Prostate gland (tissue), 2 donors: ENCODE data around the gene JMJD7.

Experiments used
- POLR2A ChIP-seq: fragments of 450-650 bp; IDR thresholded peaks from one replicate; pipeline ENCODE4 v1.6.1; 2016; ENCODE audit warnings: antibody characterized with exemption, mild to moderate bottlenecking
- TF ChIP-seq, protein P1 (sequence below), 4 experiments: fragments of 200-600 bp in 2 of 4; fragments of 450-650 bp in 2 of 4; sonication (generic) in 2 of 4; IDR thresholded peaks; 1 replicate in 3 of 4; 2 replicates in 1 of 4; pipeline ENCODE4 v1.5.1; 2016 to 2019; ENCODE audit warnings: antibody characterized with exemption in 4 of 4, mild to moderate bottlenecking in 2 of 4, moderate library complexity in 2 of 4

DNA sequence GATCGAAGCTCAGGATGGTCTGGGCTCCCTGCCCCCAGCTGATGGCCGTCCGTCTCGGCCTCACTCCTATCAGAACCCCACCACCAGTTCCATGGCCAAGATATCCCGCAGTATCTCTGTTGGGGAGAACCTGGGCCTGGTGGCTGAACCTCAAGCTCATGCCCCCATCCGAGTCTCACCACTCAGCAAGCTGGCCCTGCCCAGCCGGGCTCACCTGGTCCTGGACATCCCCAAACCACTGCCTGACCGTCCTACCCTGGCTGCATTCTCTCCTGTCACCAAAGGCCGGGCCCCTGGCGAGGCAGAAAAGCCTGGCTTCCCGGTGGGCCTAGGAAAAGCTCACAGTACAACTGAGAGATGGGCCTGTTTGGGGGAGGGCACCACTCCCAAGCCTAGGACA, 4.4 kb upstream of the JMJD7 start:
- TF ChIP-seq, protein P1, sequence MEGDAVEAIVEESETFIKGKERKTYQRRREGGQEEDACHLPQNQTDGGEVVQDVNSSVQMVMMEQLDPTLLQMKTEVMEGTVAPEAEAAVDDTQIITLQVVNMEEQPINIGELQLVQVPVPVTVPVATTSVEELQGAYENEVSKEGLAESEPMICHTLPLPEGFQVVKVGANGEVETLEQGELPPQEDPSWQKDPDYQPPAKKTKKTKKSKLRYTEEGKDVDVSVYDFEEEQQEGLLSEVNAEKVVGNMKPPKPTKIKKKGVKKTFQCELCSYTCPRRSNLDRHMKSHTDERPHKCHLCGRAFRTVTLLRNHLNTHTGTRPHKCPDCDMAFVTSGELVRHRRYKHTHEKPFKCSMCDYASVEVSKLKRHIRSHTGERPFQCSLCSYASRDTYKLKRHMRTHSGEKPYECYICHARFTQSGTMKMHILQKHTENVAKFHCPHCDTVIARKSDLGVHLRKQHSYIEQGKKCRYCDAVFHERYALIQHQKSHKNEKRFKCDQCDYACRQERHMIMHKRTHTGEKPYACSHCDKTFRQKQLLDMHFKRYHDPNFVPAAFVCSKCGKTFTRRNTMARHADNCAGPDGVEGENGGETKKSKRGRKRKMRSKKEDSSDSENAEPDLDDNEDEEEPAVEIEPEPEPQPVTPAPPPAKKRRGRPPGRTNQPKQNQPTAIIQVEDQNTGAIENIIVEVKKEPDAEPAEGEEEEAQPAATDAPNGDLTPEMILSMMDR (IDR thresholded peaks at IDR 0.05) = no peak
- TF ChIP-seq POLR2A = no peak
